ENCODE measurements around the gene ADRA2C. TPM values are rescaled to one million over a fixed set of nuclear protein-coding genes. Genes with fewer than 3 reads are reported as not detected.

The ADRA2C gene
- polyA plus RNA-seq, 2 of the 4 experiments (the other 2 are of a cell fraction): 1.9 to 4.1 TPM

DNA sequence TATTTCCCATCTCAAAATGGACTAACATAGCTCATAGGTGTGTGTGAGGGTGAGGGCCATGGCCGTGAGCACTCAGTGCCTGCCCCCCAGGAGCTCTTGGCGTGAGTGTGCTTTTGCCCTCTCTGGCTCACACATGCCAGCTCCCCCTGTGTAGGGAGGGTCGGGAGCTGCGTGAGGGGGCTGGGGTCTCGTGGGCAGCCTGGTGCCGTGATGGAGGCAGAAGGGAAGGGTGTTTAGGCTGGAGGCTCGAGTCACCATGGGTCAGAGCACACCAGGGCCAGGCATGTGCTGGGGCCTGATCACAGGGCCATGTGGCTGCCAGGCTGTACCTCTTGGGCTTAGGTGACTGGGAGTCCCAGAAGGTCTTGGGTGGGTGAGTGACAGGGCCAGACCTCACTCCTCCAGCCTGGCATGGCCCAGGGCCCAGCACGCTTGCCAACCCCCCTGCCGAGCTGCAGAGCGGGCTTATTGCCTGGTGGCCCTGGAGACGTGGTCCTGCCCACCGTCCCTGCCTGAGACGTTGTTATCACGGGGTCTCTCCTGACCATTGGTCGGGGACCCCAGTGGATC lies 44.0 kb downstream of the ADRA2C start:
- Histone ChIP-seq H3K4me3 (no peak overlapping the region), H3K4me2 (no peak overlapping the region), H3K4me1 (no peaks in the 10 kb centered on the region), H3K9me3 (no peaks in the 10 kb centered on the region), H3K27ac (no peak overlapping the region)
- no peak for TF ChIP-seq ESRRA (IDR thresholded peaks at IDR 0.05; ENCODE audit: borderline replicate concordance, low read length)
- TF ChIP-seq ATOH8 (CRISPR knock-in tag; IDR thresholded peaks at IDR 0.05; ENCODE audit: low read depth): no peak
- no peak for TF ChIP-seq NFE2L2 (conservative IDR thresholded peaks at IDR 0.05; ENCODE audit: low read length)
- no peak for TF ChIP-seq GATA3 (IDR thresholded peaks at IDR 0.05; ENCODE audit: borderline replicate concordance)
- TF ChIP-seq, protein P1, sequence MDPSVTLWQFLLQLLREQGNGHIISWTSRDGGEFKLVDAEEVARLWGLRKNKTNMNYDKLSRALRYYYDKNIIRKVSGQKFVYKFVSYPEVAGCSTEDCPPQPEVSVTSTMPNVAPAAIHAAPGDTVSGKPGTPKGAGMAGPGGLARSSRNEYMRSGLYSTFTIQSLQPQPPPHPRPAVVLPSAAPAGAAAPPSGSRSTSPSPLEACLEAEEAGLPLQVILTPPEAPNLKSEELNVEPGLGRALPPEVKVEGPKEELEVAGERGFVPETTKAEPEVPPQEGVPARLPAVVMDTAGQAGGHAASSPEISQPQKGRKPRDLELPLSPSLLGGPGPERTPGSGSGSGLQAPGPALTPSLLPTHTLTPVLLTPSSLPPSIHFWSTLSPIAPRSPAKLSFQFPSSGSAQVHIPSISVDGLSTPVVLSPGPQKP (IDR thresholded peaks at IDR 0.05; ENCODE audit: low read depth, low read length): no peak
- ChIA-PET CTCF (interaction anchor here (1.3 kb wide), 1 partner anchor 70 kb away, joined by 5 read pairs; no protein-coding TSS in a partner anchor), POLR2A (no interaction called here)
- ATAC-seq (no peak), DNase-seq (ENCODE audit: low read depth in 1 of 2, low spot score in 1 of 2) (no peak), FAIRE-seq (no peak)
- WGBS (ENCODE audit: missing lambda C conversion rate): 6% methylated on average over 3 of the region's 15 CpGs

GRCh38 chr4:3810796-3811485 lies 44.8 kb downstream of the ADRA2C start:
- CTCF ChIA-PET: no interaction called here
- DNase-seq (ENCODE audit: low read depth in 1 of 2, low spot score in 1 of 2) (no peak), FAIRE-seq (no peak), ATAC-seq (no peak)
- H3K27ac ChIP-seq: no peak overlapping the region
- no peak overlapping the region for H3K4me3 ChIP-seq
- TF ChIP-seq CHD2 (IDR thresholded peaks at IDR 0.05; ENCODE audit: low read length, partially characterized antibody): no peak
- TF ChIP-seq JUN (IDR thresholded peaks at IDR 0.05): no peak
- TF ChIP-seq POLR2A (IDR thresholded peaks at IDR 0.05; ENCODE audit: low read length): no peak
- no peak for TF ChIP-seq RARB (CRISPR knock-in tag; IDR thresholded peaks at IDR 0.05)
- no peak for TF ChIP-seq KDM1A (IDR thresholded peaks at IDR 0.05; ENCODE audit: low read depth)
- no peak for TF ChIP-seq RCOR1 (IDR thresholded peaks at IDR 0.05; ENCODE audit: low read depth, low read length)
- no peak for TF ChIP-seq TP53 (CRISPR knock-in tag; IDR thresholded peaks at IDR 0.05)
- no peak for TF ChIP-seq CEBPB (IDR thresholded peaks at IDR 0.05)
- TF ChIP-seq MAFK (IDR thresholded peaks at IDR 0.05; ENCODE audit: partially characterized antibody): no peak
- no peak for TF ChIP-seq HOXA7 (CRISPR knock-in tag; IDR thresholded peaks at IDR 0.05)
- TF ChIP-seq CBX2 (IDR thresholded peaks at IDR 0.05; ENCODE audit: borderline replicate concordance, low read depth): no peak
- no peak for TF ChIP-seq HDAC2 (IDR thresholded peaks at IDR 0.05)
- TF ChIP-seq HOXB13 (CRISPR knock-in tag; IDR thresholded peaks at IDR 0.05; ENCODE audit: low read depth): no peak
- no peaks in the 10 kb centered on the region for H3K4me1 ChIP-seq
- POLR2A ChIA-PET: no interaction called here
- 12% methylated on average over 6 of the region's 20 CpGs for WGBS (ENCODE audit: missing lambda C conversion rate)
- H3K4me2 ChIP-seq: no peak overlapping the region
- no peaks in the 10 kb centered on the region for H3K9me3 ChIP-seq

DNA sequence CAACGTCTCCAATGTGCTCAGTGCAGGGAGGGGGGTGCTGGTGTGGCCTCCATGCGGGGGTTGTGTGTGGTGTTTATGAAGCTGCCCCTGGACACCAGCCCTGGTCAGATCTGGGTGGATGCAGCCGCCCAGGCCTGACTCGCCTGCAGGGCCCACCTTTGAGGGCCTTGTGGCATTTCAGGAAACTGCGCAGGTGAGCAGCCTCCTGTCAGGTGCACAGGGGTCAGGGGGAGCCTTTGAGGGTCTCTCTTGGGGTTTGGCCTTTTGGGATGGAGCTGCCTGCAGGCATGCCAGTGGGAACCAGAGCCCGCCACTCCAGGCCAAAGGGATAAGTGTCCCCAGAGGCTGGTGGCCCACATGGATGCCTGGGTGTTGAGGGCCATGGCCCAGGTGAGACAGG lies 45.4 kb downstream of the ADRA2C start:
- H3K4me1 ChIP-seq: no peaks in the 10 kb centered on the region
- ATAC-seq (no peak), FAIRE-seq (no peak), DNase-seq (ENCODE audit: low read depth in 1 of 2, low spot score in 1 of 2) (no peak)
- CTCF ChIA-PET: no interaction called here
- TF ChIP-seq ZNF302 (CRISPR knock-in tag; IDR thresholded peaks at IDR 0.05) (no peak), MAZ (IDR thresholded peaks at IDR 0.05; ENCODE audit: borderline replicate concordance, low read depth, low read length) (no peak), POLR2AphosphoS2 (conservative IDR thresholded peaks at IDR 0.05; ENCODE audit: low read length) (no peak), EHMT2 (IDR thresholded peaks at IDR 0.05; ENCODE audit: low read depth) (no peak), POLR2A (IDR thresholded peaks at IDR 0.05; ENCODE audit: low read length) (no peak), SMC3 (IDR thresholded peaks at IDR 0.05) (no peak), CBX2 (IDR thresholded peaks at IDR 0.05; ENCODE audit: borderline replicate concordance, low read depth) (no peak), SREBF2 (IDR thresholded peaks at IDR 0.05) (no peak), HOXB13 (CRISPR knock-in tag; IDR thresholded peaks at IDR 0.05; ENCODE audit: low read depth) (no peak), PHF8 (IDR thresholded peaks at IDR 0.05; ENCODE audit: borderline replicate concordance, low read depth) (no peak), RNF2 (IDR thresholded peaks at IDR 0.05; ENCODE audit: borderline replicate concordance, low read depth) (no peak), CHD2 (IDR thresholded peaks at IDR 0.05; ENCODE audit: low read length, partially characterized antibody) (no peak)
- TF ChIP-seq, protein P1 (IDR thresholded peaks at IDR 0.05; ENCODE audit: low read depth, low read length): no peak
- H3K27ac ChIP-seq: no peak overlapping the region
- H3K4me3 ChIP-seq: no peak overlapping the region
- no peaks in the 10 kb centered on the region for H3K9me3 ChIP-seq
- WGBS (ENCODE audit: missing lambda C conversion rate): 63% methylated on average over 2 of the region's 6 CpGs
- POLR2A ChIA-PET: no interaction called here
- no peak overlapping the region for H3K4me2 ChIP-seq
